Measurements from ENCODE around the gene GLS.
"Not testable (repeated sequence)": the region's sequence is repeated elsewhere in the genome, so short reads cannot be mapped to it uniquely, and the experiment has no call there.

The GLS gene

GRCh38 chr2:190880378-190881083, at the start of gene GLS:
TSS of gene GLS (plus strand) at chr2:190880821. CDS start at chr2:190881085, 264 bp downstream.
- peak; percentile 98 for DNase-seq

GRCh38 chr2:190831941-190832340, 48.7 kb upstream of the GLS start:
- no peak for DNase-seq

GRCh38 chr2:190834890-190835208, 45.8 kb upstream of the GLS start:
- no peak for DNase-seq

GRCh38 chr2:190835303-190835930, 45.2 kb upstream of the GLS start:
- DNase-seq: no peak

DNA sequence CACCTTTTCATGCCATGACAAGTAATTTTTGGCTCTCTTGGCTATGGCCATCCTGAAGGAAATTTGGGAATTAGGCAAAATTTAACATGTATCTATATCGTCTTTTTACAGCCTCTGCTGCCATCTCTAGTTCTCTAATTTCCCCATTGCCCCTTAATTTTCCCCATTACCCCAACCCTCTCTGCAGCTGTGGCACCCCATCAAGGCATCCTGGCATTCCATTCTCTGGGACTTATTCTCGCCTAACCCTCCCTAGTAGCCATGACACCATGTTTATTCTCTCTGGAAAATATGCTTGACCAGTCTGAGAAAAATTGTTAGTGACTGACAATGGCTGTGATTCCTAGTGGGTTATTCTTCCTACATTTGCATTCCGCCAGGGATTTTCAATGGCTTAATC, 43.9 kb upstream of the GLS start:
- no peak for DNase-seq

GRCh38 chr2:190837420-190837819, 43.2 kb upstream of the GLS start:
- DNase-seq: no peak

- DNase-seq: no peak
Observed at GRCh38 chr2:190837952-190838361, 42.7 kb upstream of the GLS start.

DNA sequence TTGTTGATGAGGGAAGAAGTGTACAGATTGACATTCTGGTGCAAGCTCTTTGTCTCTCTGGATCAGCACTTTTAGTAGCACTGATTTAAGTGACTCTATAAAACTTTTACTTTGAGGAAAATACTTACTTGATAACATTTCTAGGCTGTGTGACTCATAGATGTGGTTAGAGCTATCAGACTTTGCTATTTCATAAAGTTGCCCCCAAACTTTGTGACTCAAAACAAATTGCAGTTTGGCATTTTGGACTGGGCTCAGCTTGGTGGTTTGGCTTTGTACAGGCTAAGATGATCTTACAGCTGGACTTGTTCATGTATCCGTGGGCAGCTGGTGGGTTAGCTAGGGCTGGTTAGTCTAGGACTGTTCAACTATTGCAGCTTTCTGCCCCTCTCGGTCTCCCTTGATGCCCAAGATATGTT, 42.1 kb upstream of the GLS start:
- DNase-seq: no peak

DNA sequence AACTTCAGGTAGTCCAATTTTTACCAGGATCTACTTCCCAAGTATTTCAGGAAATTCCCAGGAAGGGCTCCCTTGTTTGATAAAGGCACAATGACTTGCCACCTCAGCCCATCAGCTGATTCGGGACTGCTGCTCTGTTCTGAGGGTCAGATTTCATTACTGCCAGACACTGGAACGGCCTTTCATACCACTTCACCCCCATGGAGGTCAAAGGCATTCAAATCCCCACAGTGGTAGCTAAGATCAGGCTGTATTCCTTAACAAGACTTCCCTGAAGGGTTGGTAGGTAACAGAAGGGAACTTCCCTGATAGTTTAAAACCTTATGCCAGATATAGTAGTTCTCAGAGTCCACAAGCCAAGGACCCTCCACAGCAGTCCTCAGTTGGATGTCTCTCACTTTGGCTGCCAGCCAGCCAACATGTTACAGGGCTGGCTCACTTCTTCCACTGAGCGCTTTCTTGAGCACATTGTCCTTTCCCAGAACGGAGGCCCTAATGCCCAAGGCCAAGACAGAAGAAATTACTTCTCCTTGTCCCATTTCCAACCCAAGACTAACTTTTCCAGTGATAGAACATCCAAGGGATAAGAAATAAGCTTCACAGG, 40.0 kb upstream of the GLS start:
- DNase-seq: no peak

DNA sequence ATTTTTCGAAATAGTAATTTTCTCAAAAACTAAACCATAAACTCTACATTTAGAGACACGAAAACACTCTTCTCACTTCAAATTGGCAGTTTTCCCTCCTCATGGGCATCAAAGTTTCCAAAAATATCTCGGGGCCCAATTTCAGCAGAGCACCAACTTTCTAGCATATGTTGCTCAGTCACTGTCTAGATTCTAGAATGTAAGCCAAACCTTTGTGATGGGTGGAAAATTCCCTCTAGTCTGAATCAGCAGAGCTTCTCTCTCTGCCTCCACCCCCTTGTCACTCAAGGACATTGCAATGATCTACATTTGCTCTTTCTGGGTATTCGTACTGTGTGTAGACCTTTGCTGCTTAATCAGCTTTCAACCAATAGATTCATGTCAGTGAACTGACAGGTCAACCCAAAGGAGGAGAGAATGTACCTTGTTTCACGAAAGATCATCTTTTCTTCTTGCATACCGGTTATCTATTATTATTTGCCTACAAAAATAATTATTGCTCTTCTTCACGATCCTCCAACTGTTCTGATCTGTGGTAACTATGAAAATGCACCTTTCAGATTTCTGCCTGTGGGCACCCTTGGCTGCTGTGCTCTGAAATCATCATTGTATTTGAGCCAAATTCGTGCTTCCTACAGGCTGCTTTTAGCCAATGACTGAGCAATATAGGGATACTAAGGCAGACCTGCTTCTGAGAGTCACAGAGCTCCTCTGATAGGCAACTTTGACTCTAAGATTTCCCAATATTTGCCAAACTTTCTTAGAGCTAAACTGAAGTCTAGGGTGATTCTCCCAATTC, 38.7 kb upstream of the GLS start:
- DNase-seq: no peak

- DNase-seq: no peak
Observed at GRCh38 chr2:190842606-190843104, 38.0 kb upstream of the GLS start.

- DNase-seq: no peak
Observed at GRCh38 chr2:190843890-190844699, 36.5 kb upstream of the GLS start.

GRCh38 chr2:190844700-190845401, 35.8 kb upstream of the GLS start:
- no peak for DNase-seq

GRCh38 chr2:190846746-190847145, 33.9 kb upstream of the GLS start:
- no peak for DNase-seq

- no peak for DNase-seq
Observed at GRCh38 chr2:190847504-190848081, 33.0 kb upstream of the GLS start.

DNA sequence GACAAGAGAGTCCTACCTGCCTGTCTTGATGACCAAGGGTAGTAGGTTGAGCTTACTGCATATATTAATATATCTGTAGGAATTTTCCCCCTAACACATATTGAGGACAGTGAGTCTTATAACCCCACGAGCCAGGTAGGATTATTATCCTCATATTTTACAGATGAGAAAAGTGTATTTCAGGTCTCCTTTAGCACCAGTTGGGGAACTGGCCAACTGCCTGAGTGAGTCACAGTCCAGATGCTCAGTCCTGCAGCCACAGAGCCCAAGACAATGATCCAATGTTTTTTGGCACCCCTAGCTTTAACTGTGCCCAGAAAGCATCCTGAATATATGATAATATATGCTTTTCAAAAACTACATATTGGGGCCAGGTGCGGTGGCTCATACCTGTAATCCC, 30.8 kb upstream of the GLS start:
- no peak for DNase-seq

- DNase-seq: not testable (repeated sequence)
Observed at GRCh38 chr2:190853022-190853421, 27.6 kb upstream of the GLS start.

DNA sequence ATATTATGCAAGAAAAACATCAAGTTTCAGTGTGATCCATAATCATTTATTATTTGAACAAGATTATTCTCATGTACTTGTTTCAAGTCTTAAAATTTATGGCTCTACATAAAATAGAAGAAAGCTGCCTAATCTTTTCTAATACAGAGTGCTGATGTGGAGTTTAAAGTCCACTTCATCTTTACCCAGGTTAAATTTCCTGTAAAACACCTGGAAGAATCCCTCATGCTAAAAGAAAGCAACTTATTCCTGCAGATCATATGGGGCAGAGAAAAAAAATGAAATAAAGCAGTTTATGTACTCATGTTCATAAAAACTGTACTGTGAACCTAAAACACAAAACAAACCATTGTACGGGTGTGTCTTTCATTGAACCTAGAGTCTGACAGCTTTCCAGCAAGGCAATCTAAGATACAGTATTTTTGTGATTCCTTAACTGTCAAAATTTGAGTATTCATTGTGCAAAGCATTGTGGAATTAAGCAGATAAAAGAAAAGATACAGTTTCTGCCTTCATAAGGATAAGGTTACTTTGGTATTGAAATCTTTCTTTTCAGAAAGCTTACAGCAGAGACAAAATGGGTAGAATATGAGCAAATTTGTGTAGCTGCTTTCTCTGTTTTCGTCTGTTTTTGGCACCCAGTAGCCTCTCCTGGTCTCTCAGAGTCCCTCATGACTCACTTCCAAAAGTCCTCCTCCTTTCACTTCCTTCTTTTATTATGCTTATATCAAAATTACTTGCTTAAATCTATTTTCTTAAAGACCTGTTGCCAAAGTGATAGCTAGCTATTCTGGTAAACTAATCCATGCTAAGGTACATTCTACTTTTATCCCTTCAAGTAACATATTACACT, 26.9 kb upstream of the GLS start:
- no peak for DNase-seq

- no peak for DNase-seq
Observed at GRCh38 chr2:190854726-190855125, 25.9 kb upstream of the GLS start.

DNA sequence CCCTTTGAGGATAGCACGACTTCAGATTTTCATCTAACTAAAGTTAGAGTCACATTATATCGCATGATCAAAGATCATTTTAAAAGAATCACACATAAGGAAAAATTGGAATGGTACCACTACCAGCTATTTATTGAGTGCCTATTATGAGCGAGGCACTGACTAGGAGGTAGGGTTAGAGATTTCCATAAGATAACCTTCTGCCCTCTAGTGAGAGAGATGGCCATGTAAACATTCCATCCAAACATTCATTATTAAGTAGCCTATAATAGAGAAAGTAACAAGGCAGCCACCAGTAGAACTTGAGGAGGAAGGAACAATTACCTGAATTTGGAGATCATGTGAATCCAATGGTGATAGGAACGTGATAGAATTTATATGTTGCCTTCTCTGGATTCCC, 25.4 kb upstream of the GLS start:
- no peak for DNase-seq

- DNase-seq: no peak
Observed at GRCh38 chr2:190856985-190857384, 23.6 kb upstream of the GLS start.

All from CD4-positive, alpha-beta T cell treated with Interleukin-17A for 1 hour (primary cell).